ENCODE data around the gene ACSS3. TPM values are rescaled to one million over a fixed set of nuclear protein-coding genes. Genes with fewer than 3 reads are reported as not detected.
A peak's percentile ranks its signal among the peaks of the same experiment; 100 is the strongest.

ACSS3 gene
- polyA plus RNA-seq, 4 donors = 19.1 to 21.6 (median 20.4) TPM

DNA sequence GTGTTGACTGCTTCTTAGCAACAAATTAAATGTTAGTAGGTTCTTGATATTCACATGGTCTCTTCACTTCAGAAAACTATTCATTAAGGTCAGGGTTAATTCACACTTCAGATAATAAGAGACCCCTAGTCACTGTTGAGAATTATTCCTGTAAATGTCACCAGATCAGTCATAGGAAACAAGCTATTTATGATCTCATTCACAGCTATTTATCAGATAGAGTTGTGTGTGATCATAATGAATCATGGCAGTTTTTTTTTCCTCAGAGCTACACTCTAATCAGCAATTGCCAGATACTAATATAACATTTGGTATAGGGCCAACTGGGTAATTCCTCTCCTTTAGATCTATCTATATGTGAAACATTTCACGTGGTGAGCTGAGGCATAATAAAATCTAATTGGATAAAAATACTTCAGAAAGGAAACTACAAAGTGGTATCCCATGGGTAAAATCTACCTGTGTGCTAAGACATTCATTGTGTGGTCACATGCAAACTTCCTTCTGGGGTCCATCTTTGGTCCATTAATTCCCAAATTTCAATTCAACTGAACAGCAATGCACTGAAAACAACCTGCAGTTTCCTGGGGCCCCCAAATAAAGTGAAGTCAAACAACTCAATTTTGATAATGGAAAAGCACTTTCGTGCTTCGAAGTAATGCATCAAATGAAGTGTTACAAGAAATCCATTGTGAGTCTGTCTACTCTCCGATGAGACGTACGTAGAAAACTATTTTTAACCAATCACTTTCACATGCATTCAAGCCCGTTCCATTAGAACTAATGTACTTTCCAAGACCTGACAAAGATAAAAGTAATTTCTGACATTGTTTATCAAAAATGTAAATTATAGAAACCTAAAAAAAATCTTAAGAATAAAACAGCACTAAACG, 197.0 kb downstream of the ACSS3 start:
- DNase-seq (ENCODE audit: low read depth in 4 of 4, low spot score in 2 of 4) = no peak

DNA sequence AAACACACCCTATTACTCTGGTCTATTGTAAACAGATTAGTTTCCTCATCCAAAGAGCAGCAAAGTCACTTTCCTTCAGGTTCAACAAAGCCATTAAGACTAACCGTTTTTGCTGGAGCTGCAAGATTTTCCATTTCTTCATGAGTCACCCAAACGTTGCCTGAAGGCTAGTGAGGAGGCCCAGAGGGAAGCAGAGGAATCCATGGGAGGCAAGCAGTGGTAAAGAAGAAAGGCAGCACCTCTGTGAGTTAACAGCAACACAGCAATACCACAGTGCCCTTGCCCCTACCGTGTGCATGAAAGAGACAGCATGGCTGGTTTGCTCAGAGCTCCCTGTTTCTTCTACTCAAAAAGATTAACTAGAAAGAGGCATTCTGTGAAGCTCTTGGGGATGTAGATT, 206.3 kb downstream of the ACSS3 start:
- DNase-seq (ENCODE audit: low read depth in 4 of 4, low spot score in 2 of 4) = no peak

DNA sequence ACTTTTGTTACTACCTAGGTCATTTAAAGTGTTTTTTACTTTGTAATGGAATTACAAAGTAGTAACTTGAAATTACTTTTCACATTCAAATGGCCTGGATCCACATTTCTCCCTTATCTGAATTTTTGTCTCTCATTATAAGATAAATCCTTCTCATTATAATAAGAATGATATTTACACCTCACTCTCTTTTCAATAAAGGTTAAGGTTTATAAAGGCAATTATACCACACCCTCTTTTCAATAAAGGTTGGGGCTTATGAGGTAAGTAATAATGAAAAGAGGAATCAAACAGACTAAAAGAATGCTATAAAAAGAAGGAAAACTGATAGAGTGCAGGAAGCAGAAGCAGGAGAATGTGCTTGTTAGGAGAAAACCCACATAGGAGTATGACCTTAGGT, 210.8 kb downstream of the ACSS3 start:
- no peak for DNase-seq (ENCODE audit: low read depth in 4 of 4, low spot score in 2 of 4)

DNA sequence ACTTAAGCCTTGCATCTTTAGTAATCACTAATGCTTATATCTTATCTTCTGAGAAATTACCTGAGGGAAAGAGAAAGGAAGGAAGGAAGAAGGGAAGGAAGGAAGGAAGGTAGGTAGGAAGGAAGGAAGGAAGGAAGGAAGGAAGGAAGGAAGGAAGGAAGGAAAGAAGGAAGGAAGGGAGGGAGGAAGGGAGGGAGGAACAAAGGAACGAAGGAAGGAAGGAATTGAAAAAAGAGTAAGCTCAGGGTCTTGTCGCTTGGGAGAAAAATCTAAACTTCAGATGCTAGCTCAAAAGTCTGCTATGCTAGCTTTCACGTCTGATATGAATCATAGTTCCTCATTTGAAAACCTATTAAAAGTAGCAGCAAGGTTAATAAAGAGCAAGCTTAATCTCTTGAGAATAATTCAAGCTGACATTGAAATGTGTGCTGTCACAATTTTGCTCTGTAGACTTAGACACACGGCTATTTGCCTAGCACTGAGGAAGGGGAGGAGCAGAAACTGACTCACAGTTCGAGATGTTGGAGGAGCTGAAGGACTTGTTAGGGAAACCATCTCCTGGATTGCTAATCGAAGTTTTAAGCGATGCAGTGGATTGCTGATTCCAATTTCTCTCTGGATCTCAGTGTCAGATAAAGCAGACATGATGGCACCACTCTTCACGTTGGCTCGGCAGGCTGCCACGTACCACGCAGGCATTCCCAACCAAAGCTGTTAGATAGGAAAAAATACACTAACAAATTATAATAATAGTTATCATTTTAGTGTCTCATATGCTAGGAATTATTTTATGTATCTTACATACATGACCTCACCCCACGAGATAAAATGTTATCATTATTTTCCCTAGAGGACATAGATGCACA, 216.7 kb downstream of the ACSS3 start:
- DNase-seq (ENCODE audit: low read depth in 4 of 4, low spot score in 2 of 4) = no peak

DNA sequence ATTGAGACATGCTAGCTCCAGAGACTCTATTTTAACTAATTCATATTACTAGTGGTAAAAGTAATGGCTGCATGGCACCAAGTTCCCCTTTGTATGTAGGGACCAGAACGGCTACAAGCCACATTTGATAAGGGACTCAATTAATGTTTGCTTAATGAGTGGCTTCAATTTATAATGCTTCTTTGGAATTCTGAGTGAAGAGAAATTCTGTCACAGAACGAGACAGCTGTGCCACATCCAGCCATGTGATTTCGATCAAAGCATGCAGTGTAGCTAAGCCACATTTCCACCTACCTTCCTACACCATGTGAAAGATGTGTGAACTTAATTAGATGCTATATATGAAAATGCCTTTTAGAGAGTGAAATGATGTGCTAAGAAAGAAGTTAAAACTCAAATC, 217.4 kb downstream of the ACSS3 start:
- no peak for DNase-seq (ENCODE audit: low read depth in 4 of 4, low spot score in 2 of 4)

DNA sequence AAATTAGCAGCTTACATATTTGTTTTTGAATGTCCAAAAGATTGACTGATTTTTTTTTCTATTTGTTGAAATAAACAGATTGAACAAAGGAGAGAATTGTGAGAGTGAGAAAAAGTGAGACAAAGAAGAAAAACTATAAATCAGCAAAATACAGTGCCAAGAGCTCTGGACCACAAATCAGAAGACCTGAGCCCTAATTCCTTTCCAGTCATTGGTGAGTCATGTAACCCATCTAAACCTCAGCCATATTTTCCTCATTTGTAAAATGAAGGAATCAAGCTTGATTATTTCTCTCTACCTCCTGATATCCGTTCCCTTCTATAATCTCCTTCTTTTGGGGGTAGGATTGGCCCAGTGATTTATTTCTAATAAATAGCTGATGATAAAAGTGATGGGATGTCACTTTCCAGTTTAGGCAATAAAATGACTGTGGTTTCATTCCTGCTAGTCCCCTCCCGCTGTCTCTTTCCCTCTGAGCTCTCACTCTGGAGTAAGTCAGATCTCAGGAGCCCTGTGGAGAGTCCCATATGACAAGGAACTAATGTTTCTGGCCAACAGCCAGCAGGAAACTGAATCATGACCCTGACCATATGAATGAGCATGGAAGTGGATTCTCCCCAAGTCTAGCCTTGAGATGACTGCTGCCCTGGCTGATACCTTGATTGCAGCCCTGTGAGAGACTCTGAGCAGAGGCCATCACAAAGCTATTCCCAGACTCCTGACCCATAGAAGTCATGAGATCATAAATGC, 218.9 kb downstream of the ACSS3 start:
- DNase-seq (ENCODE audit: low read depth in 4 of 4, low spot score in 2 of 4) = no peak

DNA sequence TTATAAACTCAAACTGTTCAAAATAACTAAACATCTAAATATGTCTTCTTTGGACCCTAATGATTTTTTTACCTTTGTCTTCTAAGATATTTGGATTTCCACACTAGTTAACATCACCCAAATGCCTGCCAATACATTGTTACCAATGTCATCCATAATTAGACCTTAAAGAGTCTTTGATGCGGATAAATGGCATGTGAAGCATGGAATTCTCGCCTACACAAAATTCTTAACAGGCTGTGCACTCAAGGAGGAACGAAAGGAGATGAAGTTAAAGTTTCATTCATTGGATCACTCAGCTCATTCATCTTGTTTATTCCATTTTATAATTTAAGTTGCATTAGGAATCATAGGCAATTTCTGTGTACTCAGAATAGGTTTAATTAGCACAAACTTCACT, 219.7 kb downstream of the ACSS3 start:
- DNase-seq (ENCODE audit: low read depth in 4 of 4, low spot score in 2 of 4) = no peak

DNA sequence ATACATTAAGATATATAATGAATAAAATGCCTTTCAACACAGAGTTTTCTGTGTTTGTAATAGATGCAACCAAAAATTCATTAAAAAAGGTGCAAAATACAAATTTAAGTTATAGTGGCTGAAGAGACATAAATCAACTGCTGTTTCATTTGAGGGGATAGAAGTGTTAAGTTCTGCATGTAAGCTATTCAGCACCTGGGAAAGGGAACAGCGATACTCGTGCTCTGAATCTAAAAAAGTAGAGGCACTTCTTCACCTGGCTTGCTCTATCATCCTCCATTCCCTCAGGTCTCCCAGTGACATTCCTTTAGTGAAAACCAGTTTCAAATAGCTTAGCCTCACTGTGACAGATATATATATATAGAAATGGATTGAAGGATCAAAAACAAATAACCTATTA, 222.6 kb downstream of the ACSS3 start:
- peak in 1 of 4 donors; percentile 3 for DNase-seq (ENCODE audit: low read depth in 4 of 4, low spot score in 2 of 4)

DNA sequence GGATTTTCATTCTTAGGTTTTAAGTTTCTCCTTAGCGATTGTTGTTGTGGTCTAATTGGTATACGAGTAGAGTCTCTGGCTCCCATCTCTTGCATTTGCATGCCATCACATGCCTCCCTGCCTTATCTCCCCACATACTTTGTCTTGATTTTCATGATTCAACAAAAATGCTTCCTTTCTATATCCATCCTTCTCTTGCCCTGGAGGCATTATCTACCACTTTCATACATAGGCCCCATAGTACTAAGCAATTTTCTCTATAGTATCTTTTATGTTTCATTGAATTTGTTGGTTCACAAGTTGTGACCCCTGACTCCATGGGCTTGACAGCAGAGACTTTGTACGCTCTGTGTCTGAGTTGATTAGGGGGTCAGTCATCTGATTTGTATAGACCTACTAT, 226.1 kb downstream of the ACSS3 start:
- no peak for DNase-seq (ENCODE audit: low read depth in 4 of 4, low spot score in 2 of 4)

Other genes with a start within 250 kb of the ACSS3 start
- 10 to 100 TPM; 18.3 to 23.0 (median 20.1) TPM for gene LIN7A, start 140.1 kb upstream of the ACSS3 start, polyA plus RNA-seq (ENCODE audit: insufficient read length in 4 of 4)